HG03565 (cell line): ENCODE measurements around the gene LSP1.
"Not testable (repeated sequence)": the region's sequence is repeated elsewhere in the genome, so short reads cannot be mapped to it uniquely, and the experiment has no call there.

ENCODE experiments used
- ATAC-seq: cut with Tn5 transposase; IDR thresholded peaks from one replicate; pipeline ENCODE4 v1.9.1; 2021; ENCODE audit warnings: mild to moderate bottlenecking, moderate library complexity; ENCODE audit not compliant: unreplicated experiment

Gene LSP1, protein sequence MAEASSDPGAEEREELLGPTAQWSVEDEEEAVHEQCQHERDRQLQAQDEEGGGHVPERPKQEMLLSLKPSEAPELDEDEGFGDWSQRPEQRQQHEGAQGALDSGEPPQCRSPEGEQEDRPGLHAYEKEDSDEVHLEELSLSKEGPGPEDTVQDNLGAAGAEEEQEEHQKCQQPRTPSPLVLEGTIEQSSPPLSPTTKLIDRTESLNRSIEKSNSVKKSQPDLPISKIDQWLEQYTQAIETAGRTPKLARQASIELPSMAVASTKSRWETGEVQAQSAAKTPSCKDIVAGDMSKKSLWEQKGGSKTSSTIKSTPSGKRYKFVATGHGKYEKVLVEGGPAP

DNA sequence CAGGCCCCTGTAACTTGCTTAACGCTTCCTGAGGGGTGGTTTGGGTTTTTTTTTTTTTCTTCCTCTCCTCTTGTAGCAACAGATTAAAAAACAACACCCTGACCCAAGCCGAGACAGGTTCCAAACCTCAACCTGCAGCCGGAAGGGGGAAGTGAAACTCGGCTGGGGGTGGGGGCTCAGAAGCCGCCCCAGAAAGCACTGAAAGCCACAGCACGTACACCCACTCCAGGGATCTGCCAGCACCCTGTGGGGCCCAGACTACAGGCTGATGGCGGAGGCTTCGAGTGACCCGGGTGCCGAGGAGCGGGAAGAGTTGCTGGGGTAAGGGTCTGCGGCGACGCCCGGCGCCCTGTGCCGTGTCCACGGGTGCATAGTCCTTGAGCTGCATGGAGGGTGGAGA is at the start of gene LSP1:
LSP1 (plus strand) TSS at position 208 of the 400 bp plus-strand sequence; CDS start at position 269, 61 bp downstream.
- ATAC-seq, result peak; percentile 40

- ATAC-seq, result no peak
Measured at GRCh38 chr11:1803246-1803645, 49.6 kb upstream of the LSP1 start.

- ATAC-seq, result not testable (repeated sequence)
Measured at GRCh38 chr11:1803835-1804519, 48.9 kb upstream of the LSP1 start.

DNA sequence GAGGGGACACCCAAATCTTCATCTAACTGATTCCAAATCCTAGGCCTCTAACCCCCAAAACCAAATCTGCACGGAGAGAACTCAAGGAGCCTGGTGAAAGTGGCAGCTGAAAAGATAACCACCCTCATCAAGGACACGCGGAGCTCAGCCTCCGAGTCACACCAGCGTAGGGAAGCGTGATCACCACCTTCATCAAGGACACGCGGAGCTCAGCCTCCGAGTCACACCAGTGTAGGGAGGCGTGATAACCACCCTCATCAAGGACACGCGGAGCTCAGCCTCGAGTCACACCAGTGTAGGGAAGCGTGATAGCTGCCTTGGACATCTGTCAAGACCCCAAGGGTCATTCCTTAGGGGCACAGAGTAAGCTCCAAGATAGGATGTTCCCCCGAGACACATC is 47.4 kb upstream of the LSP1 start:
- ATAC-seq, result no peak

DNA sequence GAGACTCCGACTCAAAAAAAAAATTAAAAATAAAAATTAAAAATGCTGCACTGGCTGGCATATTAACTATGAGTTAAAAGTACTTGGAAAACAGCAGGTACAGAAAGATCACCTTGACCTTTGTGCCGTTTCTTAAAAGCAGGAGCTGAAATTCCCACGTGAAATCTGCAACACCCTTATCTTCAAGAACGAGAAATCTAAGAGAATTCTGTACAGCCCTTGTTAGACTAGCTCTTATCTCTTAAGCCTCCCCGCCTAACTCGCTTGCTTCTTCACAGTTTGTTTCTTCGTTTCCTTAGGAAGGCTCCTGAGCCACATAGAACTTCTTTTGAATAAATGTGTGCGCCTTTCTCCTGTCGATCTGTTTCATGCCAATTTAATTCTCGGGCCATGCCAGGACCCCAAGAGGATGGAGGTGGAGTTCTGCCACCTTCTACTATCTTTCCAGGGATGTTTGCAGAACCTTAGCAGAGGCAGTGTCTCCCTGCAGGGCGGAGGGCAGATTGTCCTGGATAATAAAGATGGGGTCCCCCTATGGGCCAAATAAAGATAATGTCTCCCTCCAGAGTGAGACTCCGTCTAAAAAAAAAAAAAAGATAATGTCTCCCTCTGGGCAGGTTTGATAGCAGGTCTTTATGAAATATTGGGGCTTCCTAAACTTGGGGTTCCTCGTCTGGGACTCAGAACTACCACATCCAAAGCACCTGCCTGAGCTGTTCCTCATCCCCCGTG is 45.5 kb upstream of the LSP1 start:
- ATAC-seq, result no peak

- no peak for ATAC-seq
Measured at GRCh38 chr11:1810761-1811160, 42.1 kb upstream of the LSP1 start.

- ATAC-seq, result no peak
Measured at GRCh38 chr11:1812274-1812673, 40.6 kb upstream of the LSP1 start.

DNA sequence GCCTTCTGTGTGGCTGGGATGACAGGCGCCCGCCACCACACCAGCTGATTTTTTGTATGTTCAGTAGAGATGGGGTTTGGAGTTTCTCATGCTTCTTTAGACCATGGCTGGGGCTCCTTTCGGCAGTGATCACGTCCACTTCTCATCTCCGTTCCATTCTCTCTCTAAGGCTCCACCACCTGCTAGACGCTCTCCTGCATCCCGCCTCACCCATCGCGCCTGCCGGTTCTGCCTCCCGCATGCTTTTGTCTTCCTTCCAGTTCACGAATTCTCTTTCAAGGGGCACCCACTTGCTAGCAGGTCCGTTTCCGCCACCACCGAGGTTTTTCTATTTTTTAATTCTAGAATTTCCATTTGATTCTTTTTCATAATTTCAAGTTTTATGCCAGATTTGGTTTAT is 40.1 kb upstream of the LSP1 start:
- no peak for ATAC-seq

GRCh38 chr11:1813356-1813755 is 39.5 kb upstream of the LSP1 start:
- ATAC-seq, result not testable (repeated sequence)

DNA sequence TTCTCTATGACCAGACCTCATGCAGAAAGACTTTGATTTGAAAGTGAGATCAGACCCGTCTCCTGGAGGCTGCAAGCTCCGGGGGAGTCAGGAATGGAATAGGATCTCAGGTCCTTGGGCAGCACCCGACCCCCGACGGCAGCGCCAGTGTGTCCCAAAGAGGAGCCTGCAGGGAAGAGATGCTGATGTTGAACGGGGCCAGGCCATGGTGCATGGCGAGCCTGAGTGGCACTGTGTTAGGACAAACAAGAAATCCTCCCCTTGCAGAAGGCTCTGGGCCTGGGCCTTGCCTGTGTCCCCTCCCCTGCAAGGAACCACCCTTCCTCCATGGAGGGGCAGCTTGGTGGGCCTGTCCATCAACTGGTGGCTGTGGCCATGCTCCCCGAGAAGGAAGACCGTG is 38.2 kb upstream of the LSP1 start:
- no peak for ATAC-seq

GRCh38 chr11:1815311-1815710 is 37.6 kb upstream of the LSP1 start:
- ATAC-seq, result no peak

DNA sequence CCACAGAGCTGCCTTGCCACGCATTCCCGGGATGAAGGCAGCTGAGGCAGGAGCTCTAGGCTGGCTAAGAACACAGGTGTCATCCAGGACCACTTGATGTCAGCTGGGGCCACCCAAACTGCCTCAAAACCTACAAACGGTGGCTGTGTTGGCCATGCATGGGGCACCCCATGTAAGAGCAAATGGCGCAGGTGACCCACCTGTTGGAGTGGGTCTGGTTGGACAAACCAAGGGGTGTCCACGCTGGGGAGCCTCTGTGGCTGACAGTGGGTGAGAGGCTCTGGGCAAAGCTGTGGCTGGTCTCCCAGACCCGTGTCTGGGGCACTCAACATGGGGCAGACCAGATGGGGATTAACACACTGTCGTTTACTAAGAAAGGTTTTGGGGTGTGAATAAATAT is 37.1 kb upstream of the LSP1 start:
- no peak for ATAC-seq

GRCh38 chr11:1817000-1817399 is 35.9 kb upstream of the LSP1 start:
- no peak for ATAC-seq

DNA sequence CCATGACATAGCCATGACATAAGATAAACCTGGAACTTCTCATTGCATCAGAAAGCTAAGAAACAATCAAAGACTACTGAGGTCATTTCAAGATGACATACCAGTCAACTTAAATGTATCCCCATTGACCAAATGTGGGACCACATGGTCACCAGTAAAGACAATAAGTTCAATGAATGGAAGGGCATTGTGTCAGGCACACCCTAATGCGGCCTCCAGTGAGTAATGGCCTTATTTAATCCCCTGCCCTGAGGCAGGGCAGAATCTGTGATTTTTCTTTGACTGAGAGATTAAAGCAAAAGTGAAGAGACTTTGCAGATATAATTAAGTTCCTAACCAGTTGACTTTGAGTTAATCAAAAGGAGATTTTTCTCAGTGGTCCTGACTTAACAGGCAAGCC is 35.4 kb upstream of the LSP1 start:
- ATAC-seq, result no peak

DNA sequence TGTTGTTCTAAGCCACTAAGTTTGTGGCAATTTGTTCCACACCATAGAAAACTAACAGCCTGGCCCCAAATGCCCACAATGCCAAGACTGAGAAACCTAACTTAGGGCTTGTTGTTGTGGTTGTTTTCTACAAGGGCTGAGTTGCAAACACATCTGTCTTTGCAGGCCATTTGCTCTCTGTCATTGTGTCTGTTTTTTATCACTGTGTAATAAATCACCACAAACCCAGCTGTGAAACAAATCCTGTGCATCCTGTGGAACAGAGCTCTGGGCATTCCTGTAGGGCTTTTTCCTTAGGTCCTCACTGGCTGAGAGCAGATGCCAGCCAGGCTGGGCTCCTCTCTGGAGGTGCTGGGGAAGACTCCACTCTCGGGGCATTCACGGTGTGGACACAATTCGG is 33.8 kb upstream of the LSP1 start:
- no peak for ATAC-seq

GRCh38 chr11:1820463-1821325 is 32.2 kb upstream of the LSP1 start:
- ATAC-seq, result no peak

GRCh38 chr11:1821562-1821961 is 31.3 kb upstream of the LSP1 start:
- no peak for ATAC-seq

- ATAC-seq, result no peak
Measured at GRCh38 chr11:1822648-1823375, 30.1 kb upstream of the LSP1 start.

DNA sequence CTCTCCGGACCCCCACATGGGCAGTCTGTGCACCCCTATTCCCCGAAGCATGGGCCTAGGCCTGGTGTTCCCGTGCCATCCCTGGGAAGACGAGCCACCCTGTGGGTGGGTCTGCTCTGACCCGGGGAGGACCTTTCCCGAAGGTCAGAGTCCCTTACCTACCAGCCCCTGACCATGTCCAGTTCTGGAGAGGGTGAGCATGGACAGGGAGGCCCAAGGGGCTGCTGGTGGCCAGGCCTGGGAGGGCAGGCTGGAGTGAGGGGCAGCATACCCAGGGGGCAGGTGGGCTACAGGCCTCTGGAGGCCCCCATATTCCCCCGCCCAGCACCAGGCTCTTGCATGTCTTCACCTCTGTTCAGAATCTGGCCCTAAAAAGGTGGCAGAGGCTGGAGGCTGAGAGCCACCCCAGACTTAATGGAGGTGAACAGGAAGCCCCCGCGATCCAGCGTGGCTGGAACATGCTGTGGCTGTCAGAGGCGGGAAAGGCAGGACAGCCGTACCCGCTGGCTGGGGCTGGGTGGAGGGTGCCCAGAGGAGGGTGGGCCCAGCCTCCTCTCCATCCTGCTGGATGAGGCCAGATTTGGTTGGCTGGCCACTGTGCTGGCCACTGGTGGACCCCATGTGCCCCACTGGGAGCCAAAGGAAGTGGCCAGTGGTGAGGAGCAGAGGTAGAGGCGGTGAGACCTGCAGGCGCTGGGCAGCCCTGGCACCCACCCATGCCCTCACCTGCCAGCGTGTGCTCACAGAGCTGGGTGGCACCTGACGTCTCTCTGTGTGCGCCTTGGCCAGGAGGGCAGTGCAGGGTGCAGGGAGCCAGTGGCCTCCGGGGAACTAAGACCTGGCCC is 29.3 kb upstream of the LSP1 start:
- no peak for ATAC-seq
